ENCODE measurements around the gene MRPL52.
"Not testable (repeated sequence)": the region's sequence is repeated elsewhere in the genome, so short reads cannot be mapped to it uniquely, and the experiment has no call there.

MRPL52 gene

GRCh38 chr14:22839159-22839779 is 9.6 kb downstream of the MRPL52 start:
- no peak for DNase-seq

GRCh38 chr14:22841311-22841710 is 11.6 kb downstream of the MRPL52 start:
- DNase-seq: no peak

GRCh38 chr14:22841769-22842168 is 12.1 kb downstream of the MRPL52 start:
- no peak for DNase-seq

DNA sequence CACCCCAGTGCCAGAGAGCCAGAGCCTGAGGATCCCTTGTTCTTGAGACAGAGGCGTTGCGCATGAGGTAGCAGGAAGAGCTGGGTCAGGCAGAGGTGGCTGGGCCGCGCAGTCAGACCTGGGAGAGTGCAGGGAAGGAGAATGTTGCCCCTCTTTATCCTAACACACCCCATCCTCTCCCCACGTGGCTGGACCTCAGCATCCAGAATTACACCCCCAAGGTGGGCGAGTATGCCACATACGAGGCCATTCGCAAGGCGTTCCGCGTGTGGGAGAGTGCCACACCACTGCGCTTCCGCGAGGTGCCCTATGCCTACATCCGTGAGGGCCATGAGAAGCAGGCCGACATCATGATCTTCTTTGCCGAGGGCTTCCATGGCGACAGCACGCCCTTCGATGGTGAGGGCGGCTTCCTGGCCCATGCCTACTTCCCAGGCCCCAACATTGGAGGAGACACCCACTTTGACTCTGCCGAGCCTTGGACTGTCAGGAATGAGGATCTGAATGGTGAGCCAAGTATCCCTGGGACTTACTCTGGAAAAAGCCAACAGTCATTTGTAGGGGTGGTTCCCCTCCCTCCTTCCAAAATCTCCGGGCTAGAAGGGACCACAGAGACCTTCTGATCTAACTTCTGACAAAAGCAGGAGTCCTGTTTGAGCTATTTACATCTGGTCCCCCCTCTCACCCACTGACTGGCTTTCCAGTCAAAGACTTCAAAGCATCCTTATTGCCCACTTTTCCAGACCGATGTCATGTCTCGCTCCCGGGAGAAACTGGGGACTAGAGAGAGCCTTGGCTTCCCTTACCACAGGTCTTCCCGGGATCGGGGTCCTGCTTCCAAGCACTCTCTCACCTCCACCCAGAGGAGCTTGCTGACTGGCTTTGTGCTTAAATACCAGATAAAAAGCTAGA is 12.8 kb downstream of the MRPL52 start:
- no peak for DNase-seq

DNA sequence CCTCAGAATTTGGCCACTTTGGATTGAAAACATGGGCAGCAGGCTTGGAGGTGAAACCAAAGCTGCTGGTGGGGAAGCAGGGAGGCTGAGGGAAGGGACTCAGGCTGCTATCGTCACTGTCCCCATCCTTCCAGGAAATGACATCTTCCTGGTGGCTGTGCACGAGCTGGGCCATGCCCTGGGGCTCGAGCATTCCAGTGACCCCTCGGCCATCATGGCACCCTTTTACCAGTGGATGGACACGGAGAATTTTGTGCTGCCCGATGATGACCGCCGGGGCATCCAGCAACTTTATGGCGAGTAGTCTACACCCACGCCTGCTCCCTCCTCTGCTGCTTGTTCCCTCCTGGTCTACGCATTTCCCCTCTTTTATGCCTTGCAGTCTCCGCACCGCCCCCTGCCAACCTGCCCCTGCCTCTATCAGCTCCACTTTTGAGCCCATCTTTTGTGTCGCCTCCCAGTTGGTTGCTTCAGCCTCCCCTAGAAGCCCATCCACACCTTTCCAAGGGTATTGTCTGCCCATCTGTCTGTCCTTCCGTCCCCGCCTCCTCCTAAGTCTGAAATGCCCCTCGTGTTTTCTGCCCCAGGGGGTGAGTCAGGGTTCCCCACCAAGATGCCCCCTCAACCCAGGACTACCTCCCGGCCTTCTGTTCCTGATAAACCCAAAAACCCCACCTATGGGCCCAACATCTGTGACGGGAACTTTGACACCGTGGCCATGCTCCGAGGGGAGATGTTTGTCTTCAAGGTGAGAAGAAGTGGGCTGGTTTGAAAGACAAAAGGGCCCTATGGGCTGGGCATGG is 13.6 kb downstream of the MRPL52 start:
- DNase-seq: no peak

DNA sequence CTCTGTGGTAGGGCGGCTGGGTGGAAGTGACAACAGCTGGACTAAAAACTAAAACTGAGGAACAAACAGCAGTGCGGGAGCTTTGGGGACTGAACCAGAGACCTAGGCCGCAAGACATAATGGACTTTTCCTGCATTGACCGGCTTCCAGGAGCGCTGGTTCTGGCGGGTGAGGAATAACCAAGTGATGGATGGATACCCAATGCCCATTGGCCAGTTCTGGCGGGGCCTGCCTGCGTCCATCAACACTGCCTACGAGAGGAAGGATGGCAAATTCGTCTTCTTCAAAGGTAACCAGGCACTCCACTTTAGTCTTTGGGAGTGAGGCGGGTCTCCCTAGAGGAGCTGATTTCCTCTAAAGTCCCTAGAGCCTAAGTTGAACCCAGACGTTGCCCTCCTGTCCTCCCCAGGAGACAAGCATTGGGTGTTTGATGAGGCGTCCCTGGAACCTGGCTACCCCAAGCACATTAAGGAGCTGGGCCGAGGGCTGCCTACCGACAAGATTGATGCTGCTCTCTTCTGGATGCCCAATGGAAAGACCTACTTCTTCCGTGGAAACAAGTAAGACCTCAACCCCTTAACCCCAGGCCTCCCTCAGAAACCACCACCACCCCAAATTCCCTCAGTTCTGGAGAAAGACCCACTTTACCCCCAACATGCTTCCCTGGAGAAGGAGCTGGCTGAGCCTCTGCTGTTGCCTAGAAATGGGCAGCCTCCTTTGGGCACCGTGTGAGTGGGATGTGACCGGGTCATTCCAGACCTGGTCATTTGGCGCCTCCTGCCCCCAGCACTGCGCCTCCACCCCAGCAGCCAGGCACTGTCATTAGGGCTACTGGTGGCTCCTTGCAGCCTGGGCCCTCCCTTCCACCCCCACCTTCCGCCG is 14.8 kb downstream of the MRPL52 start:
- DNase-seq: no peak

- no peak for DNase-seq
These were observed 15.4 kb downstream of the MRPL52 start for GRCh38 chr14:22845103-22845394.

- no peak for DNase-seq
These were observed 16.3 kb downstream of the MRPL52 start for GRCh38 chr14:22845821-22846625.

- no peak for DNase-seq
These were observed 17.2 kb downstream of the MRPL52 start for GRCh38 chr14:22846811-22847307.

DNA sequence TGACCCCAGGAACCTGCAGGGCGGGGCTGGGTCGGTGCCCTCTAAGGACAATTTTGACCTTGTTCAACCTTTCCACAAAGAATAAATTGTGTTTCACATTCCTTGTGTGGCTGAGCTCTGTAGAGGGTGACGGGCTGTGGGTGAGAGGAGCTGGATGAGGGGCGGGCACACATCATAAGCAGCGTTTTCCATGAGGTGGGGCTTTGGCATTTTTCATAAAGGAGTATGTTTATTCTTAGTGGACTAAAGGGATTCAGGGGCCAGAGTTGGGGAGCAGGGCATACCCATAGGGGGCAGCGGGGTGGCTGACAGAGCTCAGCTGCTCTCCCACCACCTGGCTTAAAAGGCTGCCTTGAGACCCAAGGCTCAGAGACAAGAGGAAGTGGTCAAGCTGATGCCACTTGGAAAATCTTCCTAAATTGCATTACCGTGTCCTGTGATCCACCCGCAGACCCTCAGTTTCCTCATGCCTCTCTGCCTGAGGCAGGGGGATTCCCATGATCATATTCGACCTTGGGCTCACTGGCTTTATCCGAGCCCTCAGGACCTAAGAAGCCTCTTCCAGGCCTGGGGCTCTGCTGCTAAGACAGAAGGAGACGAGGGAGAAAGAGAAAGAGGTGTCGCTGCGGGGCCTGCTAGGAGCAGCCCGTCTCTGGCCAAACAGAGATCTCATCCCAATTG is 18.1 kb downstream of the MRPL52 start:
- DNase-seq: no peak

GRCh38 chr14:22848351-22849164 is 18.9 kb downstream of the MRPL52 start:
- no peak for DNase-seq

DNA sequence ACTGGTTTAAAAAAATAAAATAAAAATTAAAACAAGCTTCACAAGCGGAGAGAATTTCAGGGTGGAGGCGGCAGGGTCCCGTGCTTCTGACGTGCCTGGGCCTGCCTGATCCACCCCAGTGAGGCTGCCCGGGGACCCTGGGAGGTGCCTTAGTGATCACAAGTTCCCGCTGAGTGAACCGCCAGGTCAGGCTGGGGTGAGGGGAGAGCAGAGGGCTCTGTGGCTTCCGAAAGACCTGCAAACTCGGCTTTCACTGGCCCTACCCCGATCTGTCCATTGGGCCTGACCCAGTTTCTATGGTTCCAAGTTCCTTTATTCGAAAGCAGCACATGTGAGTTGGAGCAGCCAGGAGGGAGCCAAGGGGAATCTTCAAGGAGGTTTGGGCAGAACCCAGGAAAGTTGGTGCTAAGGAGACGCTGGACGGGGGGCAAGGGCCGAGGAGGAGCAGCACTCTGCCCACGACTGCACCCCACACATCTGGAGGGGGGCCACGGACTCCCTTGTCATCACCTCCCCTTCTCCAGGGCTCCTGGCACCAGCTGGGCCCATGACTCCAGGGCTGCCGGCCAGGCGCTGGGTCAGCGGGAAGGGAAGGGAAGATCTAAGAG is 19.6 kb downstream of the MRPL52 start:
- no peak for DNase-seq

DNA sequence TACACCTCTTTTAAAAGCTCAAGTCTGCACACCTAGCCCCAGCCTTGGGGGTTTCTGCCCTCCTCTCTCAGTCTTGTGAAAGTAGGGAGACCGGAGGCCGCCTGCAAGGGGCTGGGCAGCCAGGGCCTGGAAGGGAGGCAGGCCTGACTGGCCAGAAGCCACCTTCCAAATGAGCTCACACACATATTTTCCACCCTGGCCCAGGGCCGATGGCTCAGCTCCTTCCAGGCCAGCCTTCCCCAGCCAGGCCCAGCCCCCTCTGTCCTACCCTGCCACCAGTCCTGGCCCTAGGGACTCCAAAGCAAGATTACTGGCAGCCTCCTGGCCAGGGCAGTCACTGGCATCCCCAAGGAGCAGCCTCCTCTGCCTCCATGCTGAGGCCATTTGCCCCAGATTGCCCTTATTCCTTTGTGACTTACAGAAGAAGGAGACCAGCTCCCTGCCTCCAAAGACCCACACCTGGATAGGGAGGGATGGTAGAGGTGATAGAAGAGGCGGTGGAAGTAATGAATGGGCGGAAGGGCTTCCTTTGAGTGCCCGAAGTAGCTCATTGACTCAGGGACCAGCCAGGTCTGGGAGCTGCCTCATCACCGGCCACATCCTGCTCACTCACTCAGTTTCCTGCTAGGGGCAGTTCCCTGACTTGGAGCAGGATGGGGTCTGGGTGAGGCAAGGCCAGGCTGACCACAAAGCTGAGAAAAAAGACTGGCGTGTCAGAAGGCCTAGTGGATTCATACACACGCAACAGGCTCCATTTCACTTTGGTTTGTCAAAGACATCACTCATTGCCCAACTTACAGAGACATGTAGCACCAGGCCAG is 21.5 kb downstream of the MRPL52 start:
- DNase-seq: no peak

GRCh38 chr14:22852178-22852577 is 22.5 kb downstream of the MRPL52 start:
- not testable (repeated sequence) for DNase-seq

- no peak for DNase-seq
These were observed 22.9 kb downstream of the MRPL52 start for GRCh38 chr14:22852599-22852939.

GRCh38 chr14:22852940-22853767 is 23.5 kb downstream of the MRPL52 start:
- peak; percentile 86 to 91 for DNase-seq

GRCh38 chr14:22854296-22854695 is 24.6 kb downstream of the MRPL52 start:
- DNase-seq: not testable (repeated sequence)

Measured in CD4-positive, alpha-beta T cell treated with Interferon alpha-2 for 1 hour (primary cell).